Activated CD8-positive, alpha-beta memory T cell treated with anti-CD3 and anti-CD28 coated beads for 24 hours (primary cell): ENCODE data around the gene TRMT10C.
"Not testable (repeated sequence)": the region's sequence is repeated elsewhere in the genome, so short reads cannot be mapped to it uniquely, and the experiment has no call there.

ENCODE experiments used
- DNase-seq: peaks from one replicate; pipeline ENCODE4 v3.0.0-alpha.2; 2020

The TRMT10C gene

DNA sequence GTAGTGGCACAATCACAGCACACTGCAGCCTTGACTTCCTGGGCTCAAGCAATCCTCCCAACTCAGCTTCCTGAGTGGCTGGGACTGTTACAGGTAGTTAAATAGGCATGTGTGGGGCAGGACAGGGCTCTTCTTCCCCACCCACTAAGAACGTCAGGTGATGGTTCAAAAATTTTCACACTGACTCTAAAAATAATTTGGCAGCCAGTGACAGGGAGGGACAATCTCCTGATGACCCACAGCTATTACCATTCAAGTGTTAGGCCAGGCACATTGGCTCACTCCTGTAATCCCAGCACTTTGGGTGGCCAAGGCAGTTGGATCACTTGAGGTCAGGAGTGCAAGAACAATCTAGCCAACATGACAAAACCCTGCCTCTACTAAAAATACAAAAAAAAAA, 12.2 kb upstream of the TRMT10C start:
- DNase-seq, result no peak

DNA sequence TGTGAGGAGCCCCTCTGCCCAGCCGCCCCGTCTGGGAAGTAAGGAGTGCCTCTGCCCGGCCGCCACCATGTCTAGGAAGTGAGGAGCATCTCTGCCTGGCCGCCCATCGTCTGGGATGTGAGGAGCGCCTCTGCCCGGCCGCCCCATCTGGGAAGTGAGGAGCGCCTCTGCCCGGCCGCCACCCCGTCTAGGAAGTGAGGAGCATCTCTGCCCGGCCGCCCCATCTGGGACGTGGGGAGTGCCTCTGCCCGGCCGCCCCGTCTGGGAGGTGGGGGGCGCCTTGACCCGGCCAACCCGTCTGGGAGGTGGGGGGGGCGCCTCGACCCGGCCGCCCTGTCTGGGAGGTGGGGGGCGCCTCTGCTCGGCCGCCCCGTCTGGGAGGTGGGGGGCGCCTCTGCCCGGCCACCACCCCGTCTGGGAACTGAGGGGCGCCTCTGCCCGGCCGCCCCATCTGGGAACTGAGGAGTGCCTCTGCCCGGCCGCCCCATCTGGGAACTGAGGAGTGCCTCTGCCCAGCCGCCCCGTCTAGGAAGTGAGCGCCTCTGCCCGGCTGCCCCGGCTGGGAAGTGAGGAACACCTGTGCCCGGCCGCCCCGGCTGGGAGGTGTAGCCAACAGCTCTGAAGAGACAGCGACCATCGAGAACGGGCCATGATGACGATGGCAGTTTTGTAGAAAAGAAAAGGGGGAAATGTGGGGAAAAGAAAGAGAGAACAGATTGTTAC, 10.1 kb upstream of the TRMT10C start:
- DNase-seq, result not testable (repeated sequence)

DNA sequence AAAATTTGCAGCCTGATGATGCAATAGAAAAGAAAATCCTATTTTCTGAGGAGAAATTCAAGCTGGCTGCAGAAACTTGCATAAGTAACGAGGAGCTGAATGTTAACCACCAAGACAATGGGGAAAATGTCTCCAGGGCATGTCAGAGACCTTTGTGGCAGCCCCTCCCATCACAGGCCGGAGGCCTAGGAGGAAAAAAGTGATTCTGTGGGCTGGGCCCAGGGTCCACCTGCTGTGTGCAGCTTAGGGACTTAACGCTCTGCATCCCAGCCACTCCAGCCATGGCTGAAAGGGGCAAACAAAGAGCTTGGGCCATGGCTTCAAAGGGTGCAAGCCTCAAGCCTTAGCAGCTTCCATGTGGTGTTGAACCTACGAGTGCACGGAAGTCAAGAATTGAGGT, 8.3 kb upstream of the TRMT10C start:
- DNase-seq, result not testable (repeated sequence)

GRCh38 chr3:101556064-101556463, 5.6 kb upstream of the TRMT10C start:
- DNase-seq, result no peak

DNA sequence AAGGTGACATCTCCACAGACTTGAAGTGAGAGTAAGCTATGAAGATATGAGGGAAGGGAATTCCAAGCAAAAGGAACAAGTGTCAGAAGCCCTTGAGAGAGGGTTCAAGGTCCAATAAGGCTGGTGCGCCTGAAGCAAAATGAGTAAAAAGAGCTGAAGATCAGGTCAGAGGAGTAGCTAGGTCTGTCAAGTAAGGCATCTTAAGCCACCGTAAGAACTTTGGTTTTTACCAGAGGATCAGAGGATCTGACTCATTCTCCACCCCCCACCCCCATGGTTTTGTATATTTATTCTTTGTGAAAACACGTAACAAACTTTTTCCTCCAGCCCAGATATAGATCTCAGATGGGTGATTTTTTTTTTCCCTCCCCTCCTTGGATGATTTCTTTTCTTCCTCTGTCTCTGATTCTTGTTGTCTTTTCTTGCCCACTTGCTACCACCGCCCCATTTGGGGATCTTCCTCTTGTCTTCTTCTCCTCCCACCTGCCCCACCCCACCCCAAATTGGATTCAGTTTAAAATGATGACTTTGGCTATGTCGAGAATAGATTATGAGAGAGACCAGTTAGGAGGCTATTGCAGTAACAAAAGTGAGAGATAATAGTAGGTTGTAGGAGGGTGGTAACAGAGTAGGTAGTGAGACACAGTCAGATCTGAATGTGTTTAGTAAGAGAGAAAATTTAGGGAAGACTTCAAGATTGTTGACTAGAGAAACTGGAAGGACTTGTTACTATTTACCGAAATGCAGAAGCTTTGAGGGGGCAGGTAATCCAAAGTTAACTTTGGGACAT, 6.1 kb downstream of the TRMT10C start:
- DNase-seq, result no peak

DNA sequence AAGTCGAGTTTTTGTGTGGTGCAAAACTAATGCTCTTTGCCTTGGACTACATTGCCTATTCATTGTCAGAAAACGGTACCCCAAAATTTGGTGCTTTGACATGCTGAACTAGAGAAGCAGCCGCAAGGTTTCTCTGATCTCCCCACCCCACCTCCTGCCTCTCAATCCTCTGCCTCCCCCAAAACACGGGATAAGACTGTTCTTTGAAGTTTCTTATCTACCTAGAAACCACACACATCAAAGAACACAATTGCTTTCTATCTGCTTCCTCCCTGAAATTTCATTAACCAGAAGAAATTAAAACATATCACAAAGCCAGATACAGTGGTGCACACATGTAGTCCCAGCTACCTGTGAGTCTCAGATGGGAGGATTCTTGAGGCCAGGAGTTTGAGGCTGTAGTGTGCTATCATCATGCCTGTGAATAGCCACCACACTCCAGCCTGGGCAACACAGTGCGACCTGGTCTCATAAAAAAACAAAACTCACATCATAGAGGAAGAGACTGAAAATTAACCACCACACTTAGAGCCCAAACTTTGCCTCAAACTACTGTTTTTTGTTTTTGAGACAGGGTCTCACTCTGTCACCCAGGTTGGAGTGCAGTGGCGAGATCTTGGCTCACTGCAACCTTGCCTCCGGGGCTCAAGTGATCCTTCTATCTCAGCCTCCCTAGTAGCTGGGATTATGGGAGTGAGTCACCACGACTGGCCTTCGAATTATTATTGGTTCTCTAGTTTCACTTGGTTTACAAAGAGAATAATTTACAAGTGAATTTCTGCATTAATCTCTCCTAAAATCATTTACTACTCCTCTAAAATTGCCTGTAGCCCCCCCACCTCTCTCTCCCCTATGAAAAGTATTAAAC, 9.6 kb downstream of the TRMT10C start:
- no peak for DNase-seq

- DNase-seq, result peak; percentile 99
Measured at GRCh38 chr3:101573449-101574387, 12.1 kb downstream of the TRMT10C start, which contains the start of gene PCNP. Gene PCNP, plus strand, starts transcription at chr3:101574180. Its CDS starts 36 bp downstream, at chr3:101574216.

DNA sequence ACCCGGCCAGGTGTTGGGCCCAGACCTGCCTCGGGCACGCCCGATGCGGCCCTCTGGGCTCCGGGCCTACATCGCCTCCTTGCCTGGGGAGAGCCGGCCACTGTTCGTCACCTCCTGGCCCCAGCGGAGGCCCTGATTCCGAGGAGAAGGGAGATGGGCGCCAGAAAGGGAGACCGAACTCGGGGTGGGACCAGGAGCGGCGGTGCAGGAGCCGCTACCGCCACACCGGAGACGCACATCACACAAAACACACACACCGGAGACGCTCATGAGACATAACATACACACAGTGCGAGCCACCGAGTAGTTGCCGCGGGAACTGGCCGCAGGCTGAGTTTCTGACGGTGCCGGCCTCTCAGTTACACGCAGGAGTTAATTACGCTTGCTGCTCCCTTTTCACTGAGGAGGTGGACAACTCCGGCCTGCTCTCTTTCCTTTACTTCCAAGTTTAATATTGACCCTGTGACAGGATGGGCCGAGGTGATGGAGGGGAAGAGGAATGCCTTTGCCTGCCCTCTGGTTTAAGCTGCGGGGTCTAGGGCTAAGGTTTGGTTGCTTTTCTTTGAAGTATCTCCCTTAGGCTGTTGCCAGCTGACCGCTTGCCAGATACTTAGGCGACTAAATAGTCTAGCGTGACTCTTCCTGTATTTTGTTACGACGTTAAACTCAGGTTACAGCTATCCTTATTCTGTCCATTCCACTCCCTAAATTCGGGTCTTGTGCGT, 12.9 kb downstream of the TRMT10C start:
- peak; percentile 87 for DNase-seq

DNA sequence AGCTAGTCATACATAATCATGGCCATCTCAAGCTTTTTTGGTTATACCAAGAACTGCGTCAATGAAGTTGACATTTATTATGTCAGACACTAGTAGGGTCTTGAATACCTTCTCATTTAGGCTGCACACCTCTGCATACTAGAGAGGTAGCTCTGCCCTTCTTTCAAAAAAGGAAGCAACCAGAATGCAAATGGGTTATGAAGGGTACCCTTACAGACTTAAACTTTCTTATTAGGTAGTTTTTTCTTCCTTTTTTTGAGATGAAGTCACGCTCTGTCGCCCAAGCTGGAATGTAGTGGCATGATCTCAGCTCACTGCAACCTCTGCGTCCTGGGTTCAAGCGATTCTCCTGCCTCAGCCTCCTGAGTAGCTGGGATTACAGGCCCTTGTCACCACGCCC, 15.6 kb downstream of the TRMT10C start:
- DNase-seq, result no peak

DNA sequence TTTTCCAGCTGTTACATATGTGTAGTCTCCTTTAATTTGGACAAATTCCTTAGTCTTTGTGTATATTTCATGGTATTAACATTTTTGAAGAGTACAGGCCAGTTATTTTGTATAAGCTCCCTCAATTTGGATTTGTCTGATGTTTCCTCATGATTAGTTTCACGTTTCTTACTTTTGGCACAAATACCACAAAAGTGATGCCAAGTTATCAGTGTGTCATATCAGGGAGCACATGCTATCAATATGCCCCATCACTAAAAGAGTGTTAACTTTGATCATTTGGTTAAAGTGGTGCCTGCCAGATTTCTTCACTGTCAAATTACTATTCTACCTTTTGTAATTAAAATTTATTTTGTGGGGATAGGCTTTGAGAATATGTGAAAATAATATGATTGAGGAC, 26.9 kb downstream of the TRMT10C start:
- no peak for DNase-seq

DNA sequence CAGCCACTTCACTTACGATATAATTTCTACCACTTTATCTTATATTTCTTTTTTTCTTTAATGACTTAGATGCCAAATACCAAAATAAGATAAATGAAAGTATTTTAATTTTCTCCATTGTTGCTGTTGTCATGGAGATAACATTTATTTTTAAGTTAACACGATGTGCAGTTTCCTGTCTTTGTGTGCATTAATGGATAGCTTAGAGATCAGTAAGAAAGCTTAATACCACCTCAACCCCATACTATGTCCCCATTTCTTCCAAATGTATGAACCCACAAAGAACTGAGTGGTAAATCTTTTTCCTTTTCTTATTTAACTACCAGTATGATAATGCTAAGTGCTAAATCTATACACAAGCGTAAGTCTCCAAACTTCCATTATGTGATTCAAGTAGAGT, 29.4 kb downstream of the TRMT10C start:
- DNase-seq, result no peak

DNA sequence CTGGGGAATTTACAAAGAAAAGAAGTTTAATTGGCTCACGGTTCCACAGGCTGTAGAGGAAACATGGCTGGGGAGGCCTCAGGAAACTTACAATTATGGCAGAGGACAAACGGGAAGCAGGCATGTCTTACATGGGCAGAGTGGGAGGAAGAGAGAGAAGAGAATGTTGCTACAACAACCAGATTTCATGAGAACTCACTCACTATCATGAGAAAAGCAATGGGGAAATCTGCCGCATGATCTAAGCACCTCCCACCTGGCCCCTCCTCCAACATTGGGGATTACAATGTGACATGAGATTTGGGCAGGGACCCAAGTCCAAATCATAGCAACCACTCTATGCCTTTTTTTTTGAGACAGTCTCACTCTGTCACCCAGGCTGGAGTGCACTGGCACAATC, 41.1 kb downstream of the TRMT10C start:
- no peak for DNase-seq

DNA sequence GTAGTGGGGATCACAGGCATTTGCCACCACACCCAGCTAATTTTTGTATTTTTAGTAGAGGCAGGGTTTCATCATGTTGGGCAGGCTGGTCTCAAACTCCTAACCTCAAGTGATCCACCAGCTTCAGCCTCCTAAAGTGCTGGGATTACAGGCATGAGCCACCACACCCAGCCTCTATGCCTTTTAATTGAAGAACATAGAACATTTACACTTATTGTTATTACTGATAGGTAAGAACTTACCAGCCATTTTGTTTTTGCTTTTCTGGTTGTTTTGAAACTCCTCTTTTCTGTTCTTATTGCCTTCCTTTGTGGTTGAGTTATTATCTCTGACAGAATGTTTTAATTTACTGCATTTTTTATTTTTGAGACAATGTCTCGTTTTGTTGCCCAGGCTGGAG, 41.5 kb downstream of the TRMT10C start:
- DNase-seq, result no peak

DNA sequence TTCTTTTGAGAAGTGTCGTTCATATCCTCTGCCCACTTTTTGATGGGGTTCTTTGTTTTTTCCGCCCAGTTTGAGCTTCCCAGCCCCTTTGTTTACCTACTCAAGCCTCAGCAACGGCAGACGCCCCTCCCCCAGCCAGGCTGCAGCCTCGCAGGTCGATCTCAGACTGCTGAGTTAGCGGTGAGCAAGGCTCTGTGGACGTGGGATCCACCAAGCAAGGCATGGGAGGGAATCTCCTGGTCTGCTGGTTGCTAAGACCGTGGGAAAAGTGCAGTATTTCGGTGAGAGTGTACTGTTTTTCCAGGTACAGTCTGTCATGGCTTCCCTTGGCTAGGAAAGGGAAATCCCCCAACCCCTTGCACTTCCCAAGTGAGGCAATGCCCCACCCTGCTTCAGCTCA, 43.7 kb downstream of the TRMT10C start:
- not testable (repeated sequence) for DNase-seq

- no peak for DNase-seq
Measured at GRCh38 chr3:101611023-101611422, 49.4 kb downstream of the TRMT10C start.

DNA sequence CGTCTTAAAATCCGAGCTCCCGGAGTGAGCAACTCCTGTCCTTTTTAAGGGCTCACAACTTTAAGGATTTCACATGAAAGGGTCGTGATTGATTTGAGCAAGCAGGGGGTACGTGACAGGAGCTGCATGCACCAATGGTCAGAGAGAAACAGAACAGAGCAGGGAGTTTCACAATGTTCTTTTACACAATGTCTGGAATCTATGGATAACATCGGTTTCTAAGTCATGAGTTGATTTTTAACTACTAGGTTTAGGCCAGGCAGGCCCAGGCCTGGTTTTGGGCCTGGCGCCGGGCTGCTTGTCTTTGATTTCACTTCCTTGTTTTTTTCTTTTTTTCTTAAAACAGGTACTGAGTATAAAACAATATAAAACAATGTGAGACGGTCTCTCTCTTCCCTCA, 51.3 kb downstream of the TRMT10C start:
- peak; percentile 32 for DNase-seq

DNA sequence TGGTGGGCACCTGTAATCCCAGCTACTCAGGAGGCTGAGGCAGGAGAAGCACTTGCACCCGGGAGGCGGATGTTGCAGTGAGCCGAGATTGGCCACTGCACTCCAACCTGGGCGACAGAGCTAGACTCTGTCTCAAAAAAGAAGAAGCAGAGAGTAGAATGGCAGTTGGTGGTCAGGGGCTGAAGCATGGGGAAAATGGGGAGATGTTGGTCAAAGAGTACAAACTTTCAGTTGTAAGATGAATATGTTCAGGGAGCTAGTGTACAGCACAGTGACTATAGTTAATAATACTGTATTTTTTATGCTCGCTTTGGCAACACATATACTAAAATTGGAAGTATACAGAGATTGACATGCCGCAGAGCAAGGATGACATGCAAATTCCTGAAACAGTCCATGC, 53.9 kb downstream of the TRMT10C start:
- DNase-seq, result no peak
